Lower leg skin (tissue), 4 donors: Measurements from ENCODE around the gene MAMLD1. TPM values are rescaled to one million over a fixed set of nuclear protein-coding genes. Genes with fewer than 3 reads are reported as not detected.

Experiments used
- DNase-seq, 2 donors: peaks; one replicate each; pipeline ENCODE4 v3.0.0-alpha.2; 2019; ENCODE audit warnings: low spot score in 2 of 2
- H3K4me3 ChIP-seq: fragments of 200-600 bp; sonication (generic); 2 replicates; pipeline ENCODE4 v1.5.1; 2017; ENCODE audit warnings: mild to moderate bottlenecking, low read depth; ENCODE audit not compliant: poor library complexity, severe bottlenecking
- POLR2A ChIP-seq, 2 donors: fragments of 450-650 bp; IDR thresholded peaks; one replicate each; pipeline ENCODE4 v1.6.1; 2016 to 2017; ENCODE audit warnings: antibody characterized with exemption in 2 of 2, mild to moderate bottlenecking in 1 of 2, moderate library complexity in 1 of 2
- WGBS, 2 donors: methylation state at CpG; one replicate each; pipeline ENCODE4 v1.1.5; 2018; 5-methylcytosine and 5-hydroxymethylcytosine counted together
- intact Hi-C: fragments of 100-400 bp; cut with DNase I; formaldehyde crosslinking; loops from one replicate; pipeline ENCODE4 v1.15.0; 2023; ENCODE audit warnings: low total_unique reads
- total RNA-seq, 4 donors: library from RNA; depleted of rRNA; stranded (reverse); fragments of >200 nt; gene quantifications; one replicate each; pipeline ENCODE4 v1.1.0, GENCODE V29; 2016
- TF ChIP-seq, protein P1 (sequence below), 3 donors: fragments of 450-650 bp; IDR thresholded peaks; one replicate each; pipeline ENCODE4 v1.5.1; 2016; ENCODE audit warnings: antibody characterized with exemption in 3 of 3, mild to moderate bottlenecking in 3 of 3, moderate library complexity in 2 of 3

MAMLD1 gene
- total RNA-seq, 4 donors from 2014 or later = 1.9 to 3.2 (median 2.6) TPM

DNA sequence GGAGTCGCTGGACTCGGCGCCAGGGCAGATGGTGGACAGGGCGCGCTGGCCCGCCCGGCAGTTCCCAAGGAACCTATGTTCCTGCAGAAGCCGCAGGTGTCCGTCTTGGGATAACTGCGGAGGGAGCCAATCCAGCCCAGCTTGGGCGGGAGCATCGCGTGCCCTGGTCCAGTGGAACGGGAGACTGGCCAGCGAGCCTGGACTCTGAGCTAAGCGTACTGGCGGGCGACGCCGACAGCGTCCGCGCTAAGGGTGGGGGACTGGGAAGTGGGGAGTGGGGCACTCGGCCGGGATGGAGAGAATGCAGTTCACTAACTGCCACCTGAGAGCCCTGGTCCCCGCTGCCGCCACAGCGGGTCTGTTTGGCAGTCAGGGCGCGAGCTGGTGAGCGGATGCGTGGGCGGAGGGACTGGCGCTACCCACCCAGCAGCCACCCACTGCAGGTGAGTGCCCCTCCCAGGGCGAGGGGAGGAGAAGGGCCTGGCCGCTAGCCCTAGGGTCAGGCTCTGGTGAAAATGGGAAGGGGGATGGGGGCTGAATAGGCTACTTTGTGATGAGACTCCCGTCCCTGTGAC is 1.3 kb upstream of the MAMLD1 start:
- no peak overlapping the region for H3K4me3 ChIP-seq
- 29% methylated on average over 23 of the region's 37 CpGs; no CpG with 5 or more reads in 1 of the 2 donors for WGBS, 2 donors
- DNase-seq = no peak
- intact Hi-C loops = loop anchor here (10.0 kb wide), 1 partner anchor 397 kb away; no protein-coding TSS in a partner anchor
- no peak for TF ChIP-seq POLR2A (IDR thresholded peaks at IDR 0.05)
- TF ChIP-seq, protein P1, sequence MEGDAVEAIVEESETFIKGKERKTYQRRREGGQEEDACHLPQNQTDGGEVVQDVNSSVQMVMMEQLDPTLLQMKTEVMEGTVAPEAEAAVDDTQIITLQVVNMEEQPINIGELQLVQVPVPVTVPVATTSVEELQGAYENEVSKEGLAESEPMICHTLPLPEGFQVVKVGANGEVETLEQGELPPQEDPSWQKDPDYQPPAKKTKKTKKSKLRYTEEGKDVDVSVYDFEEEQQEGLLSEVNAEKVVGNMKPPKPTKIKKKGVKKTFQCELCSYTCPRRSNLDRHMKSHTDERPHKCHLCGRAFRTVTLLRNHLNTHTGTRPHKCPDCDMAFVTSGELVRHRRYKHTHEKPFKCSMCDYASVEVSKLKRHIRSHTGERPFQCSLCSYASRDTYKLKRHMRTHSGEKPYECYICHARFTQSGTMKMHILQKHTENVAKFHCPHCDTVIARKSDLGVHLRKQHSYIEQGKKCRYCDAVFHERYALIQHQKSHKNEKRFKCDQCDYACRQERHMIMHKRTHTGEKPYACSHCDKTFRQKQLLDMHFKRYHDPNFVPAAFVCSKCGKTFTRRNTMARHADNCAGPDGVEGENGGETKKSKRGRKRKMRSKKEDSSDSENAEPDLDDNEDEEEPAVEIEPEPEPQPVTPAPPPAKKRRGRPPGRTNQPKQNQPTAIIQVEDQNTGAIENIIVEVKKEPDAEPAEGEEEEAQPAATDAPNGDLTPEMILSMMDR (IDR thresholded peaks at IDR 0.05) = no peak

DNA sequence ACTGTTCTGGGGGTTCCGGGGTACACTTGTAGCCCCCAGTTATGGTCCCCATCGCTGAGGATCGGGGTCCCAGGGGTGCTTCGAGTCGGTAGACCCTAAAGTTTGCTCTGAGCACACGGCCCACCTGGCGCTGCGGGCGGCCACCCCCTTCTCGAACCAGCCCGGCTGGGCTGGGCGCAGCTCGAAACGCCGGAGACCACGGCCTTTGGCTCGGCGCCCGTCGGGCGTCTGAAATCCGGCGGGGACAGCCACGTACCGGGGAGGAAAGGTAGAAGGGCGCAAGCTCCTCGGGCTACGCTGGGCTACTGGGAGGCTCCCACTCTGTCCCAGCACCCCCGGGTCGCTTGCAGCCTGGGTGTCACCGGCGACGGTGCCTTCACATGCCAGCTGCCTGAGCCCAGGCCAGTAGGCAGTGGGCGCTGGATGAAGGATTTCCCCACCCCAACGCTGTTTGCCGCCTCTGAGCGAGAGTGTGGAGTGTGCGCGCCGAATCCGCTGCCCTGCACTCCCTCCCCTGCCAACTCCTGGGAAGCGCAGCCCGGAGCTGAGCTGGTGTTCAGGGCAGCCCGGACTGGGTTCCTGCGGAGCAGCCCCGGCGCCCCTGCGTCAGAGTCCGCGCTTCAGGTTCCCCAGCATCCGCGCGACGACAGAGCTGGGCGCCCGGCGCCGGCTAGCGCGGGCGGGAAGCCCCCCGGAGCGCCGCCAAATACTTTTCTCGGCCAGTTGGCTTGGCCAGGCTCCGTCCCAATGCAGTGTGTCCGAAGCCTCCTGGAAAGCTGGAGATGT is 637 bp downstream of the MAMLD1 start:
- intact Hi-C loops = loop anchor here (10.0 kb wide), 1 partner anchor 399 kb away; no protein-coding TSS in a partner anchor
- TF ChIP-seq, protein P1 (IDR thresholded peaks at IDR 0.05) = no peak
- TF ChIP-seq POLR2A (IDR thresholded peaks at IDR 0.05) = no peak
- peak overlapping the region; percentile 45 for H3K4me3 ChIP-seq
- DNase-seq = no peak
- WGBS, 2 donors = 49% methylated on average over 32 of the region's 67 CpGs; no CpG with 5 or more reads in 1 of the 2 donors

DNA sequence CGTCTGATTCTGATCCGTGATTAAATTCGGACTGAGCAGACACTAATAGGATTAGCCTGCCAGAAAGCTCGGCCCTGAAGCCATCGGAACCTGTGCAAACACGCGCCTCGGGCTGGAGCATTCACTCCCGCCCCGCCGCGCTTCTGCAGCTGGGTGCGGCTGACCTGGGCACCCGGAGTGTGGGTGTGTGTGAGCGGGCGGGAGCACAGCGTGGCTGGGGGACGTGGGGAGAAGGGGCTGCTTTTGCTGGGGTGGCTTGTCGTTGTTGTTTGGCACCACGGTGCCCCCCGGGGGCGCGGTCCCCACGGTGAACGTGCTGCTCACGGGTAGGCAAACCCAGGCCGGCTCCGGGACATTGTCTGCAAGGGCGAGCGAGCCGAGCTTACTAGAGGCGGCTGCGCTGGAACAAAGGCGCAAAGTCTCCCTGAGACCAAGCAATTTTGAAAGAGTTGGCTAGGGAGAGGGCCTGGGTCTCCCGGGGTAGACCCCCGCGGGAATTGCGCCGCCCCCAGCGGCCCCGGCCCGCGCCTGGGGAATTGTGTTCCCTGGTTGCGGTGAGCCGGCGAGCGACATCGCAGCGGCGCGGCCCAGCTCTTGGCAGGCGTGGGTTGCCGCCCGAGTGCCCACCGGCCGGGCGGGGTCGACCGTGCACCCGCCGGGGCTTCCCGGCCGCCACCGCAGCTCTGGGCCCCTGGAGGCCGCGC is 1.4 kb downstream of the MAMLD1 start:
- DNase-seq = no peak
- WGBS, 2 donors = 0 to 47% methylated on average over 7 to 50 of the region's 66 CpGs
- intact Hi-C loops = loop anchor here (10.0 kb wide), 1 partner anchor 400 kb away; no protein-coding TSS in a partner anchor
- peak overlapping the region; percentile 45 for H3K4me3 ChIP-seq
- TF ChIP-seq, protein P1 (IDR thresholded peaks at IDR 0.05) = no peak
- no peak for TF ChIP-seq POLR2A (IDR thresholded peaks at IDR 0.05)

DNA sequence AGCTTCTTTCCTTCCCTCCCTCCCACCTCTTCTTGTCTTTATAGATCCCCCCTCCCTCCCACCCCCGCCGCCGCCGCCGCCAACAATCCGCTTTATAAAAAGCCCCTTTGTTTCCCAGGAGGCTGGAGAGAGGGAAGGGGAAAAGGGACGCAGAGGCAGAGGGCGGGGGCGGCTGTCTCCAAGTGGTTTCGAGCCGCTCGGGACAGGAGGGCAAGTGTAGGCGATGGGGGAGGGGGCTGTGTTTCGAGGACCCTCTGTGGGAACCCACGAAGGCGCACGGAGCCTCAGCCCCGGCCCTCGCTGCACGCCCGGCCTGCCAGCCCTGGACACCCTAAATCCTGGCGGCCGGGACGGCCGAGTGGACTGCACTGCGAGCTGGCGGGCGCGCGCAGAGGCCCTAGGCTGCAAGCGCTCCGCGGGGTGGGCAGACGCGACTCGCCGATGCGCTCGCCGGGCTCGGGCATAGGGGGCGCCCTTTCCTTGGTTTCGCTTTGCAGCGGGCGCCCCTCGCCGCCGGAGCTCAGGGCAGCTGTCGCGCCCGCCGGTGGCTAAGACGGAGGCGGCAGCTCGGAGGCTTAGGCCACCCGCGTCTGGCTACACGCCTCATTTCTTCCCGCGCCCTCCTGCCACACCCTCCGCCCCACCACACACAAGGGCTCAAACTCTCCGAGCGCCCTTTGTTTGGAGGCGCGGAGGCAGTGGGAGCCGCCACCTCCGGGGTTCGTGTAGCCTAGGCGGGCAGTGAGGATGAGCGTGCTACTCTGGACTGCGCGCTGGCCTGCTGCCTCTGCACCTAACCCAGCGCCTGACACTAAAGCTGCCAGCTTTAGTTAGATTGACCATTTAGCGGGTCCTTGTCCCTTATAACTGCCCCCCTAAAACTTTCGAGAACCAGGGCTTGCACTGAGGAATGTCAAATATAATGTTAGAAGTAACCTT is 2.2 kb downstream of the MAMLD1 start:
- 0 to 36% methylated on average over 5 to 34 of the region's 75 CpGs for WGBS, 2 donors
- DNase-seq = peak; percentile 40 to 92
- intact Hi-C loops = loop anchor here (10.0 kb wide), 1 partner anchor 401 kb away; no protein-coding TSS in a partner anchor
- H3K4me3 ChIP-seq = peak overlapping the region; percentile 25
- TF ChIP-seq, protein P1 (IDR thresholded peaks at IDR 0.05) = peak in 1 of 3 donors; percentile 34
- no peak for TF ChIP-seq POLR2A (IDR thresholded peaks at IDR 0.05)
